Left renal cortex interstitium (tissue), 4 donors: ENCODE measurements around the gene USP16. TPM values are rescaled to one million over a fixed set of nuclear protein-coding genes. Genes with fewer than 3 reads are reported as not detected.
A peak's percentile ranks its signal among the peaks of the same experiment; 100 is the strongest.
"Not testable (repeated sequence)": the region's sequence is repeated elsewhere in the genome, so short reads cannot be mapped to it uniquely, and the experiment has no call there.

Experiments used
- DNase-seq, 4 donors: peaks; one replicate each; pipeline ENCODE4 v3.0.0-alpha.2; 2013; ENCODE audit warnings: low read depth in 4 of 4, low spot score in 2 of 4, missing footprints in 1 of 4
- polyA plus RNA-seq, 4 donors: library from polyadenylated mRNA; unstranded; fragments of 120-200 nt; gene quantifications; one replicate each; pipeline ENCODE4 v1.2.1, GENCODE V29; 2013; ENCODE audit not compliant: insufficient read length in 4 of 4

The USP16 gene
- polyA plus RNA-seq, 4 donors, result 50.7 to 60.6 (median 55.1) TPM

- DNase-seq, result no peak
These were observed 6.4 kb downstream of the USP16 start for GRCh38 chr21:29030909-29031308.

GRCh38 chr21:29033301-29033700 lies 8.8 kb downstream of the USP16 start:
- DNase-seq, result no peak

- no peak for DNase-seq
These were observed 9.4 kb downstream of the USP16 start for GRCh38 chr21:29033871-29034270.

GRCh38 chr21:29034678-29035077 lies 10.2 kb downstream of the USP16 start:
- no peak for DNase-seq

GRCh38 chr21:29052224-29052623 lies 27.8 kb downstream of the USP16 start:
- no peak for DNase-seq

DNA sequence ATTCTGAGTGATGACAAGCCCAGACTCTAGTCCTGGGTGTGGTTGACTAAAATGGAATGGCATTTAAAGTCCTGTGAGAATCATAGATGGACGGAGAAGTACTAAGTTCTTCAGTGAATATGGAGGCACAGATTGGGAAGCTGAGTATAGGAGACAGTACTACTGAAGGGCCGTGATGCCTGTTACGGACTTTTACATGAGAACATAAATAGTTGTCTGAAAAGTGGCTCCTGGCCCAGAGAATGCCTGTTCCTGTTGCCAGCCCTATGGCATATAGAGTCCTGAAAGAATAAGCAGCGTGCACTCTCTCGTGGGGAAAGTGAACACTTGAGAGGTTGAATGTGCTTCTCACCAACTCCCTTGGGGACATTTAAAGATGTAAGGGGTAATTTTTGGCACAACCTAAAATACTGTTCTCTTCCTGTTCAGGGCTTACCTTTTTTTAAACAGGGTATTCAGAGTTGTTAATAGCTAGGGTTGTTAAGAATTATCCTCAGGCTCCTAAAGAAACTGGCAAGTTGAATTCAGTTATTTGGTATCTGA lies 28.6 kb downstream of the USP16 start:
- DNase-seq, result no peak

DNA sequence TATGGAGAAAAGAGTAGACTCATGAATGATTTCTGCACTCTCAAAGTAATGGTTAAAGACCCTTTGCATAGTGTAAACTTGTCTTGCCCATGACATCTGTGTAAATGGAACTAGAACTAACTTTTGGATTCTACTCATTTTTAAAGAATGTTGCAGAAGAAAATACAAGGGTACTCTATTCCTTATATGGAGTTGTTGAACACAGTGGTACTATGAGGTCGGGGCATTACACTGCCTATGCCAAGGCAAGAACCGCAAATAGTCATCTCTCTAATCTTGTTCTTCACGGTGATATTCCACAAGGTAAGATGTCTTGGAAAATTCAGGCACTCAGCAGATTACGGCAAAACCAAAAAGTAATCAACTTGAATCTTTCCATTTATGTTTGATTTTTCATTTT lies 29.2 kb downstream of the USP16 start:
- no peak for DNase-seq

GRCh38 chr21:29055080-29055479 lies 30.6 kb downstream of the USP16 start:
- DNase-seq, result no peak

DNA sequence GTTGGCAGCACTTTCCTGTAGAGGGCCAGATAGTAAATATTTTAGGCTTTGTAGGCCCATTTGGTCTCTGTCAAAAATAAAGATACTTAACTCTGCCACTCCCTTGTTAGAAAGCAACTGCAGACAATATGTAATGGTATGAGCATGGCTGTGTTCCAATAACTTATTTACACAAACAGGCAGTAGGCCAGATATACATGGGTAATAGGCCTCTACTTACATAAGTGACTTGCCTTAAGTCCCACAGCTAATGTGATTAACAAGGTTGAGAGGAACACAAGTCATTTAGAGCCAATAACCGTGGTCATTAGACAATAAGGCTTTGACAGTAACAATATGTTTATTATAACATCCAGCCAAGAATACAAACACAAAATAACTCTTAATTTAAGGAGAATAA lies 31.5 kb downstream of the USP16 start:
- no peak for DNase-seq

DNA sequence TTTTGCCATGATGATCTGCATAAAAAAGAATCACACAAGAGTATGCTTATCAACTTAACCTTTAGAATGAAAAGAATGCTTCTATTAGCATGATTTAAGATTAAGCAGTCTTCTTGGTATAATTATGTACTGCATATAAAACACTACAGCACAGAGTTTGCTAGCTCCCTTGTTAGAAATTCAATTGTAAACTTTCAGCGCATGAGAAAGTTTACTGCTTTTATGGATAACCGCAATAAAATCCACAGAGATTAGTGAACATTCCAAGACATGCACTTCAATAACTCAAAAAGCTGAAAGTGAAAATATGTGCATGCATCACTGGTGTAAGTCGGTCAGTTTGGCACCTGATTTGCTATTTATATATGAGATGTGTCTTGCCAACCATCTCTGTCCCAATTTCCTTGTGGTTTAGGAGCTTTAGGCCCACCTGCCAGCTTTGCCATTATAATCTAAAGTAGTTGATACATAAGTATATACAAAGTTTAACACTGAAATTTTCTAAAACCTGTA lies 32.1 kb downstream of the USP16 start:
- DNase-seq, result no peak

GRCh38 chr21:29064850-29065481 lies 40.5 kb downstream of the USP16 start:
- DNase-seq, result no peak

- DNase-seq, result no peak
These were observed 48.4 kb downstream of the USP16 start for GRCh38 chr21:29072873-29073221.

DNA sequence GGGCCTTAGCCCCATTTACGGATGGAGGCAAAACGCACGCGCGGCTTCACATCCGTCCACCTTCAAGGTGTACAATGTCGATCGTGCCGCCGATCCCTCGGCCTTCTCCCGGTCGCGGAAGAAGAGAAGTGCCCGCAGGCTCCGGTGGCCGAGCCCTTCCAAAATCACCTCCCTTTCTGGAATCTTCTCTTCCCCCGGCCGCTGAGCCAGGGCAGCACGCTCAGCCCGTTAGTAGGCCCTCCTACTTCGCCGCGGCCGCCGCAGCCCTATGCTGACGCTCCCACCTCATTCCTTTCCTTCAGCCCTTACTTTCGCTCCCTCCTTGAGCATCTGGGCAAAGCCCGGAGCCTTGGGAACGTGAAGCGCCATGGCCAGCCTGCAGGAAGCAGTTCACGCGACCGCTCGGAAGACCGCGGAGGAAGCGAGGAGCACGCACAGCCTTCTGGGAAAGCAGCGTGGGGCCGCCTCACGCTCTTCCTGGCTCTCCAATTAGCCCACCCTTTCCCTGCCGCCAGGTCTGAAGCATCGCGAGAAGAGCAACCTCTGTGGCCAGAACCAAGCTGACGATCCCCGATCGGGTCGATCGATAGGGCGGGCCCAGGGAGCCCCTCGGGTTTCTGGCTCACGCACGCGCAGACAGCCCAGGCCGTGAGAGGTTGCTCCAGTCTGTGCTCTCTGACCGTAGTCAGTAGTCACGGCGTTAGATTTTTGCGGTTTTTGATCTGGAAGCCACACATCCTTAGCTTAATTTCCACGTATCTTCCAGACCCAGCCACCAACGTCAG lies 48.9 kb downstream of the USP16 start, which contains the start of gene CCT8:
Gene CCT8 (minus strand): TSS at position 427 of the 785 bp plus-strand sequence. CDS start 58 bp downstream, at position 369.
- DNase-seq, result peak; percentile 95 to 100 (median 99)

GRCh38 chr21:29074007-29074376 lies 49.5 kb downstream of the USP16 start:
- no peak for DNase-seq

DNA sequence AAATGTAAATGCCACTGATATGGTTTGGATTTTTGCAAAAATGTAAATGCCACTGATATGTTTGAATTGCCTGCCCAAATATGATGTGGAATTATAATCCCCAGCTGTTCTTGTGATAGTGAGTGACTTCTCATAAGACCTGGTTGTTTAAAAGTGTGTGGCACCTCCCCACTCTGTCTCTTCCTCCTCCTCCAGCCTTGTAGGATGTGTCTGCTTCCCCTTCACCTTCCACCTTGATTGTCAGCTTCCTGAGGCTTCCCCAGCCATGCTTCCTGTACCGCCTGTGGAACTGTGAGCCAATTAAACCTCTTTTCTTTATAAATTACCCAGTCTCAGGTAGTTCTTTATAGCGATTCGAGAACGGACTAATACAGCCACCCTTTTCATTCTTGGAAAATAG lies 50.3 kb downstream of the USP16 start:
- DNase-seq, result no peak

- DNase-seq, result no peak
These were observed 51.4 kb downstream of the USP16 start for GRCh38 chr21:29075706-29076466.

DNA sequence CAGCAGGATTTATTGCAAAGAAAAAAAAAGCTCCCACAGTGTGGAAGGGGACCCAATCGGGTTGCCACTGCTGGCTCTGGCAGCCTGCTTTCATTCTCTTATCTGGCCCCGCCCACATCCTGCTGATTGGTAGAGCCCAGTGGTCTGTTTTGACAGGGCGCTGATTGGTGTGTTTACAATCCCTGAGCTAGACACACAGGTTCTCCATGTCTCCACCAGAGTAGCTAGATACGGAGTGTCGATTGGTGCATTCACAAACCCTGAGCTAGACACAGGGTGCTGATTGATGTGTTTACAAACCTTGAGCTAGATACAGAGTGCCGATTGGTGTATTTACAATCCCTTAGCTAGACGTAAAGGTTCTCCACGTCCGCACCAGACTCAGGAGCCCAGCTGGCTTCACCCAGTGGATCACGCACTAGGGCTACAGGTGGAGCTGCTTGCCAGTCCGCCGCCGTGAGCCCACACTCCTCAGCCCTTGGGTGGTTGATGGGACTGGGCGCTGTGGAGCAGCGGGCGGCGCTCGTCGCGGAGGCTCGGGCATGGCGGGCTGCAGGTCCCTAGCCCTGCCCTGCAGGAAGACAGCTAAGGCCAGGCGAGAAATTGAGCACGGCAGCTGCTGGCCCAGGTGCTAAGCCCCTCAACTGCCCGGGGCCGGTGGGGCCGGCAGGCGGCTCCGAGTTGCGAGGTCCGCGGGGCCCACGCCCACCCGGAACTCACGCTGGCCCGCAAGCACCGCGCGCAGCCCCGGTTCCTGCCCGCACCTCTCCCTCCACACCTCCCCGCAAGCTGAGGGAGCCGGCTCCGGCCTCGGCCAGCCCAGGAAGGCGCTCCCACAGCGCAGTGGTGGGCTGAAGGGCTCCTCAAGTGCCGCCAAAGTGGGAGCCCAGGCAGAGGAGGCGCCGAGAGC lies 52.5 kb downstream of the USP16 start:
- DNase-seq, result not testable (repeated sequence)

- DNase-seq, result no peak
These were observed 53.2 kb downstream of the USP16 start for GRCh38 chr21:29077651-29078090.

GRCh38 chr21:29078869-29079767 lies 54.6 kb downstream of the USP16 start:
- DNase-seq, result no peak
